Measurements from ENCODE around the gene BRD7.

BRD7 gene

GRCh38 chr16:50301626-50302471 is 66.9 kb downstream of the BRD7 start:
- no peak for DNase-seq

GRCh38 chr16:50300942-50301625 is 67.7 kb downstream of the BRD7 start:
- no peak for DNase-seq

- DNase-seq: no peak
Observed at GRCh38 chr16:50299508-50300105, 69.2 kb downstream of the BRD7 start.

GRCh38 chr16:50298591-50299507 is 69.9 kb downstream of the BRD7 start:
- DNase-seq: no peak

GRCh38 chr16:50298075-50298460 is 70.7 kb downstream of the BRD7 start:
- no peak for DNase-seq

GRCh38 chr16:50297301-50298074 is 71.3 kb downstream of the BRD7 start:
- DNase-seq: no peak

- DNase-seq: no peak
Observed at GRCh38 chr16:50296807-50297206, 72.0 kb downstream of the BRD7 start.

GRCh38 chr16:50295541-50296132 is 73.2 kb downstream of the BRD7 start:
- no peak for DNase-seq

GRCh38 chr16:50294955-50295354 is 73.8 kb downstream of the BRD7 start:
- no peak for DNase-seq

- no peak for DNase-seq
Observed at GRCh38 chr16:50293994-50294855, 74.6 kb downstream of the BRD7 start.

- no peak for DNase-seq
Observed at GRCh38 chr16:50293041-50293783, 75.6 kb downstream of the BRD7 start.

GRCh38 chr16:50292566-50292948 is 76.2 kb downstream of the BRD7 start:
- DNase-seq: no peak

- no peak for DNase-seq
Observed at GRCh38 chr16:50291719-50292565, 76.8 kb downstream of the BRD7 start.

- DNase-seq: no peak
Observed at GRCh38 chr16:50290856-50291255, 77.9 kb downstream of the BRD7 start.

GRCh38 chr16:50289950-50290764 is 78.6 kb downstream of the BRD7 start:
- DNase-seq: no peak

GRCh38 chr16:50288920-50289319 is 79.9 kb downstream of the BRD7 start:
- no peak for DNase-seq

- DNase-seq: no peak
Observed at GRCh38 chr16:50288026-50288425, 80.8 kb downstream of the BRD7 start.

- DNase-seq: no peak
Observed at GRCh38 chr16:50286681-50287080, 82.1 kb downstream of the BRD7 start.

All from GF-D8 (cell line).